Measurements from ENCODE around the gene CEBPZ.

The CEBPZ gene

GRCh38 chr2:37180006-37180639, 51.3 kb downstream of the CEBPZ start:
- DNase-seq: no peak

- no peak for DNase-seq
Measured at GRCh38 chr2:37173741-37174140, 57.7 kb downstream of the CEBPZ start.

- DNase-seq: no peak
Measured at GRCh38 chr2:37171624-37171950, 59.8 kb downstream of the CEBPZ start.

GRCh38 chr2:37168217-37168981, 63.0 kb downstream of the CEBPZ start:
- DNase-seq: no peak

GRCh38 chr2:37167636-37168180, 63.7 kb downstream of the CEBPZ start:
- DNase-seq: no peak

GRCh38 chr2:37164757-37165156, 66.6 kb downstream of the CEBPZ start:
- DNase-seq: no peak

- DNase-seq: peak; percentile 86
Measured at GRCh38 chr2:37156857-37157714, 74.3 kb downstream of the CEBPZ start, which contains the start of gene EIF2AK2. TSS of gene EIF2AK2 (minus strand) at chr2:37156980. CDS start at chr2:37147806, 9,174 bp downstream.

GRCh38 chr2:37156071-37156856, 75.1 kb downstream of the CEBPZ start:
- DNase-seq: peak; percentile 55

GRCh38 chr2:37154785-37155184, 76.6 kb downstream of the CEBPZ start:
- no peak for DNase-seq

GRCh38 chr2:37153224-37153623, 78.2 kb downstream of the CEBPZ start:
- no peak for DNase-seq

Data from activated CD4-positive, alpha-beta T cell treated with anti-CD3 and anti-CD28 coated beads for 1 hour (primary cell).